SU-DHL-6 (cell line): ENCODE measurements around the gene RIPOR2.

Experiments
- CTCF ChIP-seq: fragments of 200-600 bp; sonication (generic); IDR thresholded peaks from one replicate; pipeline ENCODE4 v1.5.1; 2017; ENCODE audit warnings: antibody characterized with exemption, mild to moderate bottlenecking, low read length, moderate library complexity; ENCODE audit not compliant: insufficient read depth, poor library complexity, severe bottlenecking
- EZH2phosphoT487 ChIP-seq: fragments of 200-600 bp; sonication (generic), shearing (Covaris generic); conservative IDR thresholded peaks from 2 replicates; pipeline ENCODE4 v1.6.1; 2018; ENCODE audit warnings: mild to moderate bottlenecking, antibody characterized with exemption, low read length, moderate library complexity, mixed read lengths

GRCh38 chr6:24795106-24795505 is 140.7 kb downstream of the RIPOR2 start:
- TF ChIP-seq CTCF (no peak), EZH2phosphoT487 (no peak)
